Ascending aorta (tissue), 2 donors: ENCODE measurements around the gene ZFPL1. TPM values are rescaled to one million over a fixed set of nuclear protein-coding genes. Genes with fewer than 3 reads are reported as not detected.

Experiments used
- DNase-seq, 2 donors: peaks; one replicate each; pipeline ENCODE4 v3.0.0-alpha.2; 2019; ENCODE audit warnings: low spot score in 2 of 2
- H3K27ac ChIP-seq, 2 donors: fragments of 200-600 bp; sonication (generic); one replicate each; pipeline ENCODE4 v1.5.1; 2016 to 2017; ENCODE audit warnings: mild to moderate bottlenecking in 1 of 2
- H3K27me3 ChIP-seq: fragments of 200-600 bp; sonication (generic); one replicate; pipeline ENCODE4 v1.5.1; 2017
- H3K36me3 ChIP-seq, 2 donors: fragments of 200-600 bp; sonication (generic); one replicate each; pipeline ENCODE4 v1.5.1; 2016
- H3K4me1 ChIP-seq, 2 donors: fragments of 200-600 bp; sonication (generic); one replicate each; pipeline ENCODE4 v1.5.1; 2016 to 2017; ENCODE audit warnings: mild to moderate bottlenecking in 1 of 2
- H3K4me3 ChIP-seq, 2 donors: fragments of 200-600 bp; sonication (generic); one replicate each; pipeline ENCODE4 v1.5.1; 2016 to 2017; ENCODE audit warnings: mild to moderate bottlenecking in 1 of 2
- H3K9me3 ChIP-seq, 2 donors: fragments of 200-600 bp; sonication (generic); one replicate each; pipeline ENCODE4 v1.5.1; 2016
- intact Hi-C: fragments of 100-400 bp; cut with DNase I; formaldehyde crosslinking; loops from one replicate; pipeline ENCODE4 v1.15.1; 2023
- total RNA-seq: library from RNA; depleted of rRNA; stranded (reverse); fragments of >200 nt; gene quantifications from one replicate; pipeline ENCODE4 v1.1.0, GENCODE V29; 2016
- TF ChIP-seq, protein P1 (sequence below), 3 experiments: fragments of 200-600 bp in 2 of 3; fragments of 450-650 bp in 1 of 3; sonication (generic) in 2 of 3; IDR thresholded peaks; one replicate each; pipeline ENCODE4 v1.5.1; 2016 to 2019; ENCODE audit warnings: antibody characterized with exemption in 3 of 3, mild to moderate bottlenecking in 1 of 3, moderate library complexity in 1 of 3

ZFPL1 gene
- total RNA-seq, 1 donor from 2014 or later, result 93.6 TPM

GRCh38 chr11:65060913-65061408 is 23.1 kb upstream of the ZFPL1 start:
- no peak overlapping the region for H3K4me3 ChIP-seq
- H3K9me3 ChIP-seq, result no peaks in the 10 kb centered on the region
- intact Hi-C loops, result no loop called here
- no peaks in the 10 kb centered on the region for H3K27me3 ChIP-seq
- no peak for DNase-seq
- H3K36me3 ChIP-seq, result no peaks in the 10 kb centered on the region
- H3K27ac ChIP-seq, result no peak overlapping the region
- TF ChIP-seq, protein P1, sequence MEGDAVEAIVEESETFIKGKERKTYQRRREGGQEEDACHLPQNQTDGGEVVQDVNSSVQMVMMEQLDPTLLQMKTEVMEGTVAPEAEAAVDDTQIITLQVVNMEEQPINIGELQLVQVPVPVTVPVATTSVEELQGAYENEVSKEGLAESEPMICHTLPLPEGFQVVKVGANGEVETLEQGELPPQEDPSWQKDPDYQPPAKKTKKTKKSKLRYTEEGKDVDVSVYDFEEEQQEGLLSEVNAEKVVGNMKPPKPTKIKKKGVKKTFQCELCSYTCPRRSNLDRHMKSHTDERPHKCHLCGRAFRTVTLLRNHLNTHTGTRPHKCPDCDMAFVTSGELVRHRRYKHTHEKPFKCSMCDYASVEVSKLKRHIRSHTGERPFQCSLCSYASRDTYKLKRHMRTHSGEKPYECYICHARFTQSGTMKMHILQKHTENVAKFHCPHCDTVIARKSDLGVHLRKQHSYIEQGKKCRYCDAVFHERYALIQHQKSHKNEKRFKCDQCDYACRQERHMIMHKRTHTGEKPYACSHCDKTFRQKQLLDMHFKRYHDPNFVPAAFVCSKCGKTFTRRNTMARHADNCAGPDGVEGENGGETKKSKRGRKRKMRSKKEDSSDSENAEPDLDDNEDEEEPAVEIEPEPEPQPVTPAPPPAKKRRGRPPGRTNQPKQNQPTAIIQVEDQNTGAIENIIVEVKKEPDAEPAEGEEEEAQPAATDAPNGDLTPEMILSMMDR (IDR thresholded peaks at IDR 0.05), result no peak
- no peaks in the 10 kb centered on the region for H3K4me1 ChIP-seq

- H3K36me3 ChIP-seq, result no peaks in the 10 kb centered on the region
- H3K4me3 ChIP-seq, result no peak overlapping the region
- TF ChIP-seq, protein P1 (IDR thresholded peaks at IDR 0.05), result no peak
- H3K27ac ChIP-seq, result no peak overlapping the region
- no peak for DNase-seq
- H3K27me3 ChIP-seq, result no peaks in the 10 kb centered on the region
- intact Hi-C loops, result no loop called here
- H3K4me1 ChIP-seq, result no peaks in the 10 kb centered on the region
- no peaks in the 10 kb centered on the region for H3K9me3 ChIP-seq
Observed at GRCh38 chr11:65063532-65063931, 20.5 kb upstream of the ZFPL1 start.

DNA sequence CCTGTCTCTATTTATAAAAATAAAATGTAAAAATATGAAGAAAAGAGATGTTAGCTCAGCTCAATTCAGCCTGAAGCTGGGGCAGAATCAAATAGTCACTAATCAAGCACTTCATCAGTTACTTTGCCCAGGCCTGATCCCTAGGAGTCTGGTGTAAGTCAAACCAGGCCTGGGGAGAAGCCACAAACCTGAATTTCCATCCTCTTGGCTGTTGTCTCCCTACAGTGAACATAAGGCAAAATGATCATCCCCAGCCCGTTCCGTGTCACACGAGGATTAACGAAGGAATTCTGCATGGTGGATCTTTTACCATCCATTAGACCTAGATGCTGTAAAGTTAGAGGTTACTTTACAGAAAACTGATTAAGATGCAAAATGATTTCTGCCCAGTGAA is 19.2 kb upstream of the ZFPL1 start:
- no peaks in the 10 kb centered on the region for H3K9me3 ChIP-seq
- no peaks in the 10 kb centered on the region for H3K4me1 ChIP-seq
- H3K27me3 ChIP-seq, result no peaks in the 10 kb centered on the region
- H3K27ac ChIP-seq, result no peak overlapping the region
- TF ChIP-seq, protein P1 (IDR thresholded peaks at IDR 0.05), result no peak
- intact Hi-C loops, result no loop called here
- H3K4me3 ChIP-seq, result no peak overlapping the region
- DNase-seq, result no peak
- H3K36me3 ChIP-seq, result no peaks in the 10 kb centered on the region

DNA sequence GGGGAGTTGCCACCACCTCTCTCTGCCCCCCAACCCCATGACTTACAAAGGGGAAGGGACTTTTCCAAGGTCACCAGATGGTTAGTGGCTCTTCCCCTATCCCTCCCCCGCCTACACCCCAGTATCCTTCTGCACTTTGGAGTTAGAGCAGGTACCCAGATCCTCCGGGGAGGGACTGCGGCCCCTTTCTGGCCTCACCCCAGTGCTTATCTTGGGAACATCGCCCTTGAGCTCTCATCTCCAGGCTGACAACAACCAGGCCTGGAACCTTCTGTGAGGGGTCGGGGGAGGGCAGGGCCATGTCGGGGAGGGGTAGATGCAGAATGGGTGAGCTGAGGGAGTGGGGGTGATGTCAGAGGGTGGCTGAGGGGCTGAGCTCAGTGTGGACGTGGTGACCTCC is 18.2 kb upstream of the ZFPL1 start:
- no peaks in the 10 kb centered on the region for H3K27me3 ChIP-seq
- intact Hi-C loops, result no loop called here
- no peak overlapping the region for H3K27ac ChIP-seq
- H3K4me1 ChIP-seq, result no peaks in the 10 kb centered on the region
- no peak for DNase-seq
- no peaks in the 10 kb centered on the region for H3K9me3 ChIP-seq
- no peaks in the 10 kb centered on the region for H3K36me3 ChIP-seq
- TF ChIP-seq, protein P1 (IDR thresholded peaks at IDR 0.05), result no peak
- no peak overlapping the region for H3K4me3 ChIP-seq

DNA sequence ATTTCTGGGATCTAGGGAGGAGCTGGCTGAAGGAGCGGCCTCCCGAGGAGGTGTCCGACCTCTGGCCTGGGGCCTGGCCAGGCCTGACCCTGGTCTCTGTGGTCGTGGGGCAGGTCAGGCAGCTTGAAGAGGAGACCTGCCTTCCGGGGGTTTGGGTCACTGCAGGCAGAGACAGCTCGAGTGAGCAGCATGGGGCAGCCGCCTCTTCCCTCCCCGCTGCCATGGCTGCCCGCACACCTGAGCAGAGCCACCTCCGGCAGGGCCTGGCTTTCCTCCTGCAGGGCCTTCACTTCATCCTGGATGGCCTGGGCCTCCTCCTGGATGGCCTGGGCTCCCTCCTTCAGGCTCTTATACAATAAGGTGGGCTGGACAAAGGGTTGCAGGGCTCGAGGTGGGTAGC is 17.7 kb upstream of the ZFPL1 start:
- intact Hi-C loops, result no loop called here
- no peaks in the 10 kb centered on the region for H3K36me3 ChIP-seq
- no peak overlapping the region for H3K27ac ChIP-seq
- H3K4me1 ChIP-seq, result no peaks in the 10 kb centered on the region
- DNase-seq, result no peak
- no peaks in the 10 kb centered on the region for H3K9me3 ChIP-seq
- TF ChIP-seq, protein P1 (IDR thresholded peaks at IDR 0.05), result no peak
- H3K27me3 ChIP-seq, result no peaks in the 10 kb centered on the region
- H3K4me3 ChIP-seq, result no peak overlapping the region

GRCh38 chr11:65066805-65067291 is 17.2 kb upstream of the ZFPL1 start:
- intact Hi-C loops, result no loop called here
- TF ChIP-seq, protein P1 (IDR thresholded peaks at IDR 0.05), result no peak
- H3K27ac ChIP-seq, result no peak overlapping the region
- H3K36me3 ChIP-seq, result no peaks in the 10 kb centered on the region
- H3K27me3 ChIP-seq, result no peaks in the 10 kb centered on the region
- no peaks in the 10 kb centered on the region for H3K4me1 ChIP-seq
- no peaks in the 10 kb centered on the region for H3K9me3 ChIP-seq
- no peak overlapping the region for H3K4me3 ChIP-seq
- DNase-seq, result no peak
